Measurements from ENCODE around the gene CFAP61. TPM values are rescaled to one million over a fixed set of nuclear protein-coding genes. Genes with fewer than 3 reads are reported as not detected.

The CFAP61 gene
- polyA plus RNA-seq, 1 of the 3 experiments (the other 2 are of a cell fraction): 0.26 TPM

GRCh38 chr20:20231528-20232298 is 179.4 kb downstream of the CFAP61 start (continued):
- no peak for TF ChIP-seq ZBTB33 (IDR thresholded peaks at IDR 0.05; ENCODE audit: borderline replicate concordance, low read depth)
- TF ChIP-seq USF2 (IDR thresholded peaks at IDR 0.05; ENCODE audit: borderline replicate concordance, low read depth, low read length): no peak
- no peak for TF ChIP-seq FOXM1 (IDR thresholded peaks at IDR 0.05; ENCODE audit: low read depth)
- TF ChIP-seq ELF1 (IDR thresholded peaks at IDR 0.05): no peak
- no peak for TF ChIP-seq TCF12 (IDR thresholded peaks at IDR 0.05)
- no peak for TF ChIP-seq JUND (IDR thresholded peaks at IDR 0.05)
- TF ChIP-seq RFX5 (IDR thresholded peaks at IDR 0.05; ENCODE audit: low read length): no peak
- no peak for TF ChIP-seq NFIC (IDR thresholded peaks at IDR 0.05; ENCODE audit: borderline replicate concordance)
- no peak for TF ChIP-seq PBX3 (IDR thresholded peaks at IDR 0.05)
- no peak for TF ChIP-seq MEF2A (IDR thresholded peaks at IDR 0.05; ENCODE audit: borderline replicate concordance, low read depth)
- no peak for TF ChIP-seq YY1 (IDR thresholded peaks at IDR 0.05; ENCODE audit: low read depth)
- TF ChIP-seq GATA2 (CRISPR knock-in tag; IDR thresholded peaks at IDR 0.05): no peak

GRCh38 chr20:20233041-20233514 is 180.7 kb downstream of the CFAP61 start:
- no peaks in the 10 kb centered on the region for H3F3A ChIP-seq (replicated peaks; ENCODE audit: insufficient read depth)

More at GRCh38 chr20:20233041-20233514, 180.7 kb downstream of the CFAP61 start:
- H3K9ac ChIP-seq: no peak overlapping the region
- no peak overlapping the region for H2AFZ ChIP-seq (ENCODE audit: low read depth)
- H3K9me3 ChIP-seq: no peaks in the 10 kb centered on the region
- peak; percentile 40; the same call in 1 of the 2 replicates for TF ChIP-seq RFX5 (IDR thresholded peaks at IDR 0.05; ENCODE audit: low read length)
- no peak; the same call in 1 of the 2 replicates for TF ChIP-seq SMC3 (IDR thresholded peaks at IDR 0.05; ENCODE audit: low read depth, low read length)
- TF ChIP-seq TCF12 (IDR thresholded peaks at IDR 0.05): 0 out of 2 replicates have a peak, but pooled peaks have one; percentile 15
- TF ChIP-seq RCOR1 (IDR thresholded peaks at IDR 0.05; ENCODE audit: low read length): peak; percentile 95; the same call in 1 of the 2 replicates
- peak; percentile 91 for TF ChIP-seq FOXJ3 (CRISPR knock-in tag; IDR thresholded peaks at IDR 0.05)
- TF ChIP-seq REST (IDR thresholded peaks at IDR 0.05; ENCODE audit: low read depth, low read length): no peak
- peak; percentile 81 for TF ChIP-seq CHD2 (IDR thresholded peaks at IDR 0.05; ENCODE audit: low read length, partially characterized antibody)
- TF ChIP-seq EP300 (IDR thresholded peaks at IDR 0.05; ENCODE audit: borderline replicate concordance in 1 of 2, low read depth in 1 of 2, low read length in 1 of 2): peak in 1 of 2 experiments; percentile 92; a peak in 2 of 4 replicates
- peak; percentile 96 for TF ChIP-seq GATA2 (CRISPR knock-in tag; IDR thresholded peaks at IDR 0.05)
- peak; percentile 97 for TF ChIP-seq MXI1 (IDR thresholded peaks at IDR 0.05; ENCODE audit: low read depth, low read length)
- no peak overlapping the region for H3K4me2 ChIP-seq
- peak; percentile 64 for DNase-seq
- no peaks in the 10 kb centered on the region; the same call in 1 of the 2 replicates for H3K27me3 ChIP-seq (ENCODE audit: insufficient read depth)
- ChIA-PET CTCF (interaction anchor here (0.6 to 2.5 kb wide), 17 partner anchors 9 to 361 kb away, joined by 3 to 11 read pairs (median 3); no protein-coding TSS in a partner anchor), POLR2A (no interaction called here)
- H3K9me2 ChIP-seq: no peaks in the 10 kb centered on the region
- peak overlapping the region in 1 of 2 experiments; percentile 11; a peak in 1 of 4 replicates for H3K27ac ChIP-seq (ENCODE audit: low read depth in 2 of 2, low read length in 1 of 2)
- H3K36me3 ChIP-seq (replicated peaks in 1 of 2; ENCODE audit: control insufficient read depth in 1 of 2, insufficient read depth in 2 of 2, low read length in 1 of 2): no peaks in the 10 kb centered on the region
- no peaks in the 10 kb centered on the region for H3K79me2 ChIP-seq (ENCODE audit: insufficient read depth)
- no peak overlapping the region; a peak in 1 of 4 replicates for H3K4me3 ChIP-seq (ENCODE audit: low read depth in 2 of 2, low read length in 1 of 2)
- WGBS (ENCODE audit: low lambda C conversion rate): 20% methylated on average over 19 of the region's 19 CpGs
- H3K4me1 ChIP-seq (ENCODE audit: control insufficient read depth in 1 of 2, insufficient read depth in 2 of 2, low read depth in 1 of 2, low read length in 1 of 2): peaks cover 0 to 25% of the 10 kb centered on the region in 2 experiments; a peak in 2 of 4 replicates
- H4K20me1 ChIP-seq (ENCODE audit: insufficient read depth): no peaks in the 10 kb centered on the region
